ENCODE results near the gene BCLAF3. TPM values are rescaled to one million over a fixed set of nuclear protein-coding genes. Genes with fewer than 3 reads are reported as not detected.

BCLAF3 gene
- total RNA-seq, 1 donor from 2014 or later = 1.7 TPM

DNA sequence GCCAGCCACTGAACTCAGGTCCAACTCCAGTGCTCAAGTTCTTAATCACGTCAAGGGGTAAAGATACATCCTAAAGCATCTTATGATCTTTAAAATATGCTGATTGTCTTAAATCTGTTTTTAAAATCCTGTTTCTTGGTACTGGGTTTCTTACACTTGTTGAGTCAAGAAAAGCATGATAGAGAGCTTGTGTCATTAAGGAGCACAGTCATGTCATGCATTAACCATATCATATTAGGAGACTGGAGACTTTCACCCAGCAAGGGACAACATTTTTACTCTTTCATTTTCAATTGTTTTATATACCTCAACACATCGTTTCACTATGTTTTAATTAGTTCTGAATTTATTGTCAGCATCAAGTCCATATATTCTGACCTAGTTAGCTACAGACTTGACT, 41.5 kb downstream of the BCLAF3 start:
- no peak for DNase-seq (ENCODE audit: low read depth)
- no peak overlapping the region for H3K4me3 ChIP-seq (ENCODE audit: low read depth, low read length)
- TF ChIP-seq, protein P1, sequence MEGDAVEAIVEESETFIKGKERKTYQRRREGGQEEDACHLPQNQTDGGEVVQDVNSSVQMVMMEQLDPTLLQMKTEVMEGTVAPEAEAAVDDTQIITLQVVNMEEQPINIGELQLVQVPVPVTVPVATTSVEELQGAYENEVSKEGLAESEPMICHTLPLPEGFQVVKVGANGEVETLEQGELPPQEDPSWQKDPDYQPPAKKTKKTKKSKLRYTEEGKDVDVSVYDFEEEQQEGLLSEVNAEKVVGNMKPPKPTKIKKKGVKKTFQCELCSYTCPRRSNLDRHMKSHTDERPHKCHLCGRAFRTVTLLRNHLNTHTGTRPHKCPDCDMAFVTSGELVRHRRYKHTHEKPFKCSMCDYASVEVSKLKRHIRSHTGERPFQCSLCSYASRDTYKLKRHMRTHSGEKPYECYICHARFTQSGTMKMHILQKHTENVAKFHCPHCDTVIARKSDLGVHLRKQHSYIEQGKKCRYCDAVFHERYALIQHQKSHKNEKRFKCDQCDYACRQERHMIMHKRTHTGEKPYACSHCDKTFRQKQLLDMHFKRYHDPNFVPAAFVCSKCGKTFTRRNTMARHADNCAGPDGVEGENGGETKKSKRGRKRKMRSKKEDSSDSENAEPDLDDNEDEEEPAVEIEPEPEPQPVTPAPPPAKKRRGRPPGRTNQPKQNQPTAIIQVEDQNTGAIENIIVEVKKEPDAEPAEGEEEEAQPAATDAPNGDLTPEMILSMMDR (conservative IDR thresholded peaks at IDR 0.05; ENCODE audit: low read depth, low read length) = no peak

DNA sequence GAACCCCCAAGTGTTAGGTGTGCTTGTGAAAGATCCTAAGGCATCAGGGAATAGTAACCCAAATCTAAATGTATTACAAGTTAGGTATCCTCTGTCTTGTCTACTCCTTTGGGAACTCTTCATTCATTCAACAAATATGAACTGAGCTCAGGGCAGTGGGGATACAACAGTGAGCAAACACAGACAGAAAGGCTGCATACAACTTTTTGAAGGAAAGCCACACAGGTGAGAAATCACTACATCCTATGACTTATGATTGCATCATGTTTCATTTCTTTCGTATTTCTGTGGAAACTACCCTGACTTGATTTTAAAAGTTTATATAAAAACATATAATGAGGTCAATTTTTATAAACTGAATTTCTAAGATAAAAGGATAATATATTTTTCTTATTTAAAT, 43.2 kb downstream of the BCLAF3 start:
- no peak for DNase-seq (ENCODE audit: low read depth)
- no peak overlapping the region for H3K4me3 ChIP-seq (ENCODE audit: low read depth, low read length)
- TF ChIP-seq, protein P1 (conservative IDR thresholded peaks at IDR 0.05; ENCODE audit: low read depth, low read length) = no peak

Other genes starting within 250 kb of the BCLAF3 start
- gene SH3KBP1, start 103.5 kb downstream of the BCLAF3 start, total RNA-seq = 11.9 and 13.8 TPM in 2 replicates
- gene MAP7D2, start 125.8 kb upstream of the BCLAF3 start, total RNA-seq = 1.4 and 2.2 TPM in 2 replicates
- 44.9 and 61.6 TPM in 2 replicates for gene EIF1AX, start 150.8 kb upstream of the BCLAF3 start, total RNA-seq